ENCODE data around the gene TMEM63A.

GRCh38 chr1:225887030-225887314 lies 4.8 kb upstream of the TMEM63A start:
- TF ChIP-seq CTCF (IDR thresholded peaks at IDR 0.05): no peak
- no peak for TF ChIP-seq EZH2 (IDR thresholded peaks at IDR 0.05)
